ENCODE measurements around the gene GRB14.

Gene GRB14

GRCh38 chr2:164449706-164450105 lies 171.6 kb downstream of the GRB14 start:
- in situ Hi-C loops (cut with MboI; ENCODE audit: low pct_unique_long_range_greater_than_20kb, low sequenced_read_pairs): no loop called here
- no peak for DNase-seq

- no peak for DNase-seq
- in situ Hi-C loops (cut with MboI; ENCODE audit: low pct_unique_long_range_greater_than_20kb, low sequenced_read_pairs): no loop called here
These were observed 173.6 kb downstream of the GRB14 start for GRCh38 chr2:164447660-164448059.

All from KBM-7 (cell line).